GM10248 (cell line): ENCODE data around the gene SCYGR8.
A peak's percentile ranks its signal among the peaks of the same experiment; 100 is the strongest.

Experiments
- CTCF ChIA-PET: fragments of 300-600 bp; sonication (Branson Sonifier 250); formaldehyde crosslinking; extraction: SDS; loops from one replicate; lab custom pipeline; 2021; ENCODE audit warnings: antibody characterized with exemption; lab: Yijun Ruan, JAX
- POLR2A ChIA-PET: fragments of 350-650 bp; sonication (Branson Sonifier 250); formaldehyde crosslinking; extraction: SDS; loops from one replicate; lab custom pipeline; 2020; ENCODE audit warnings: antibody characterized with exemption; lab: Yijun Ruan, JAX
- DNase-seq: peaks from one replicate; pipeline ENCODE4 v3.0.0; 2012; ENCODE audit errors: extremely low spot score
- TF ChIP-seq, protein P1 (sequence below): IDR thresholded peaks from 2 replicates; pipeline ENCODE4 v1.5.1; 2012; ENCODE audit warnings: mild to moderate bottlenecking, low read depth; ENCODE audit errors: extremely low read depth, missing control alignments, control extremely low read depth

The SCYGR8 gene

DNA sequence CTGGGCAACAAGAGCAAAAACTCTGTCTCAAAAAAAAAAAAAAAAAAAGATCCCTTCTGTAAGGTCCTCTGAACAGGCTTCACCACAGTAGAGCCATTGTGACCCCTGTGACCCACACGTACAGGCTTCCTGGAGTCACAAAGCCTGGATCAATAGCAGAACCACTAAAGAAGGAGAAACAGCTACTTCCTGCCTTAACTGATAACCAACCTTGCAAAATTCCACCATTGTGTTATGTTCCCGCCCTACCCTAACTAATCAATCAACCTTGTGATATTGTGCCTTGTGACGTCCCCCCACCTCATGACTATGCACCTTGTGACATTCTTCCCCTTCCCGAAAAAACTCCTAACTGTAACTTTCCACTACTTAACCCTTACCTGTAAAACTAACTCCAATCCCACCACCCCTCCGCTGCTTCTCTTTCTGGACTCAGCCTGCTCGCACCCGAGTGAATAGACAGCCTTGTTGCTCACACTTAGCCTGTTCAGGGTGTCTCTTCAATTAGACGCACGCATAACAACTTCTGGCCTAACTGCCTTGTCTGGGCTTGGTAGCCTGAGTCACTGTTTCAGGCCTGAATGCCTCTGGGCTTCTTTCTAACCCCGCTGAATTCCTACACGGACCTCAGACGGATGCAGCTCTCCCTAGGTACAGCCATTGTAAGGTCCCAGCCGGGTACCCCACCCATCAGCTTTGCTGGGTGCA, 13.9 kb downstream of the SCYGR8 start:
- TF ChIP-seq, protein P1, sequence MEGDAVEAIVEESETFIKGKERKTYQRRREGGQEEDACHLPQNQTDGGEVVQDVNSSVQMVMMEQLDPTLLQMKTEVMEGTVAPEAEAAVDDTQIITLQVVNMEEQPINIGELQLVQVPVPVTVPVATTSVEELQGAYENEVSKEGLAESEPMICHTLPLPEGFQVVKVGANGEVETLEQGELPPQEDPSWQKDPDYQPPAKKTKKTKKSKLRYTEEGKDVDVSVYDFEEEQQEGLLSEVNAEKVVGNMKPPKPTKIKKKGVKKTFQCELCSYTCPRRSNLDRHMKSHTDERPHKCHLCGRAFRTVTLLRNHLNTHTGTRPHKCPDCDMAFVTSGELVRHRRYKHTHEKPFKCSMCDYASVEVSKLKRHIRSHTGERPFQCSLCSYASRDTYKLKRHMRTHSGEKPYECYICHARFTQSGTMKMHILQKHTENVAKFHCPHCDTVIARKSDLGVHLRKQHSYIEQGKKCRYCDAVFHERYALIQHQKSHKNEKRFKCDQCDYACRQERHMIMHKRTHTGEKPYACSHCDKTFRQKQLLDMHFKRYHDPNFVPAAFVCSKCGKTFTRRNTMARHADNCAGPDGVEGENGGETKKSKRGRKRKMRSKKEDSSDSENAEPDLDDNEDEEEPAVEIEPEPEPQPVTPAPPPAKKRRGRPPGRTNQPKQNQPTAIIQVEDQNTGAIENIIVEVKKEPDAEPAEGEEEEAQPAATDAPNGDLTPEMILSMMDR = no peak
- DNase-seq = no peak
- ChIA-PET CTCF (interaction anchor here (1.4 kb wide), 1 partner anchor 101 kb away, joined by 6 read pairs; no protein-coding TSS in a partner anchor), POLR2A (interaction anchor here (0.6 kb wide), 1 partner anchor 1768 kb away, joined by 3 read pairs; no protein-coding TSS in a partner anchor)

DNA sequence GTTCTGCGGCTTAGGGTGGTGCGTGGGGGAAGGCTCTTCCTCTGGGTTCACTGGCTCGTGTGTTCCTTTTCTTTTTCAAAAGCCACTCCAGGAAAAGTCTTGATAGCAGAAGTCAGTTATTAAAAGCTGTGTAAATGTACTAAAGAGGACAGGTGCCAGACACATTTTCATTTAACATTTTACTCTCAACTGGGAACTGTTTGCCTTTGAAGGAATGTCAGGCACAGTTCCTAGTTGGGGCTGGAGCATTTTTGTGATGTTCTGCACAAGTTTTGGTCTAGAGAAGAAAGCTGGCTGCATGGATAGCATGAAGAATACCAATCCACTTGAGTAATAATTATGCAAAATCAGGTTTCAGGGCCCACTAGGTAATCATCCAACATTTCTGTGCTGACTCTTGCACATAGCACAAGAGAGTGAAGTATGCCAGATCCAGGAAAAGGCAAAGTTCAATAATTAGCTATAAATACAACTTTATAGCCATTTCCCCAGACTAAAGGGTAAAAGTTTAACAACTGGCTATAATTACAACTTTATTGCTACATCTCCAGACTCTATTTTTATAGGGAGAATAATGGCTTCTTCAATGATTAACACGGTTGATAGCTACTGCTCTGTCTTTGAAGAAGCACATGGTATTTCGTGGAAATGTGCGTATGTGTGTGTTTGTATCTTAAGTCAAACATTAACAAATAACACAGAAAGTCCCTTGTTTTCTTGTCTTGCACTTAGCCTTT, 16.2 kb downstream of the SCYGR8 start:
- DNase-seq = no peak
- CTCF ChIA-PET = interaction anchor here (1.2 to 2.1 kb wide), 4 partner anchors 12 to 290 kb away, joined by 3 to 10 read pairs (median 4); partner anchors contain the start of gene AGFG1
- POLR2A ChIA-PET = no interaction called here
- TF ChIP-seq, protein P1 = no peak

DNA sequence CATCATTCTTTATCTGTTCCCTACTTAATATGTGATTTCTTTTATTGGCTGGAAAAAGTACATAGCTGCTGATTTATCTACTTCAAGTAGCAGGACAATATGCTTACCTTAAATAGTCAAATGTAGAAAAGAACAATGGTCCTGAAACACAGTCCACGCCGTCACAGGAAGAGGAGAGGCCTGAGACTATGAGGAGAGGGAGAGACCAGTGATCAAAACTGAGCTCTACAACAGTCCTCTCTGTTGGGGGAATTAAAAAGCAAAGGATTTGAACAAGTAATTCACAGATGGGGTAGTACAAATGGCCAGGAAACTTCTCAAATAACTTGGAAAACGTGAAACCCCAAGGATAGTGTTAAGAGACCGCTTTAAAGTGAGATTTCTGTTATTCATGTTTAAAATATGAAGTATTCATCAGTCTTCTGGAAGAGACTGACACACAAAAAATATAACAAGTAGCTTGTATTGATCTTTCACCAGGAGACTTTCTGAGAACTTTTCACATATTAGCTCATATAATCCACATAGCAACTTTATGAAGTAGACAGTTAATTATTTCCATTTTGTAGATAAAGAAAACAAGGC, 20.2 kb downstream of the SCYGR8 start:
- TF ChIP-seq, protein P1 = no peak
- no peak for DNase-seq
- POLR2A ChIA-PET = interaction anchor here (0.6 kb wide), 1 partner anchor 10 kb away, joined by 3 read pairs; no protein-coding TSS in a partner anchor
- CTCF ChIA-PET = interaction anchor here (0.7 to 4.7 kb wide), 64 partner anchors 8 to 733 kb away, joined by 3 to 46 read pairs (median 5); partner anchors contain the start of genes SCYGR5, SLC19A3 and TM4SF20

DNA sequence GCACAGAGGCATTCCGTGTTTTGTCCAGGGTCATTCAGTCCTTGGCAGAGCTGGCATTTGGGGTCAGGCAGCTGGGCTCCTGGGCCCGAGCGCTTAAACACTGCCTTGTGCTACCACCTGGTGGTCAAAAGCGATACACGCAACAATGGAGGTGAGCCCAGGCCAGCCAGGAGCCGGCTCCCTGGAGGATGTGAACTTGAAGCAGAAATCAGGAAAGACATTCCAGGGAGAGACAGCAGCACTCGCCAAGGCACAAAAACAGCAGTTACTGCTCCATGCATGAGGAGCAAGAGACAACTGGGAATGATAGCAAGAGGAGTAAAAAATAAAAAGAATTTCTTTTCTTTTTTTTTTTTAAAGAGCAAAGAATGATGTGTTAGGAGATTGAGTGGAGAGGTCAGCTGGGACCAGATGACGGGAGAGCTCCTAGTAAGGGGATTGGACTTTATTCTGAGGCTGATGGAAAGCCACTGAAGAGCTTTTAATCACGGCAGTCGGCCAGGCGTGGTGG, 20.7 kb downstream of the SCYGR8 start:
- TF ChIP-seq, protein P1 = peak; percentile 89
- ChIA-PET POLR2A (interaction anchor here (0.6 kb wide), 1 partner anchor 10 kb away, joined by 3 read pairs; no protein-coding TSS in a partner anchor), CTCF (interaction anchor here (0.7 to 4.7 kb wide), 66 partner anchors 8 to 733 kb away, joined by 3 to 46 read pairs (median 5); partner anchors contain the start of genes SCYGR5, SLC19A3 and TM4SF20)
- peak; percentile 79 for DNase-seq

DNA sequence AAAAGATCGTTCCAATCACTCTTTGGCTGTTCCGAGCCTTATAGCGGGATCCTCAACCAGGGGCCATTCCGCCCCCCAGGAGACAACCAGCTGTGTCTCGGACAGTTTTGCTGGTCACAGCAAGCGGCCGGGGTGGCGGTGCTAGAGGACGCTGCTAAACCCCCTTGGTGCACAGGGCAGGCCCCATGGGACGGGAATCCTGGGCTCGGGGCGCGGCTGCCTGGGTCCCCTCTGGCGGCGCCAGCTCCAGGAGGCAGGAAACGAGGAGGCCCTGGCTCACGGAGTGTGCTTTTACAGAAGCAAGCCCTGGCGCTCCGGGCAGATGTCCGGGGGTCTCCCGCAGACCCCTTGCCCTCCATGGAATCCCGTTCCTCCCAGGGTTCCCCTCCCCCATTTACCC, 22.1 kb downstream of the SCYGR8 start:
- ChIA-PET POLR2A (no interaction called here), CTCF (interaction anchor here (1.0 to 4.7 kb wide), 7 partner anchors 12 to 528 kb away, joined by 4 to 46 read pairs (median 15); no protein-coding TSS in a partner anchor)
- no peak for DNase-seq
- TF ChIP-seq, protein P1 = no peak
